Adrenal gland (tissue), 12 donors: ENCODE data around the gene DIAPH2. TPM values are rescaled to one million over a fixed set of nuclear protein-coding genes. Genes with fewer than 3 reads are reported as not detected.

Experiments used
- DNase-seq, 7 donors: peaks; one replicate each; pipeline ENCODE4 v3.0.0-alpha.2; 2019 to 2020
- H3K27ac ChIP-seq, 5 donors: fragments of 200-600 bp; sonication (generic) in 4 of 5; 1 replicate in 3 of 5; 2 replicates in 2 of 5; pipeline versions ENCODE4 v1.5.1 to v1.8.0; 2016 to 2020; ENCODE audit warnings: mild to moderate bottlenecking in 1 of 5
- H3K27me3 ChIP-seq: fragments of 200-600 bp; 2 replicates; pipeline ENCODE4 v1.8.0; 2021
- H3K36me3 ChIP-seq, 2 donors: fragments of 200-600 bp; replicated peaks in 1 of 2; 1 replicate in 1 of 2; 2 replicates in 1 of 2; pipeline versions ENCODE4 v1.5.1 to v1.8.0; 2018 to 2022
- H3K4me1 ChIP-seq, 2 donors: fragments of 200-600 bp; replicated peaks in 1 of 2; 1 replicate in 1 of 2; 2 replicates in 1 of 2; pipeline versions ENCODE4 v1.5.1 to v1.8.0; 2018 to 2021
- H3K4me3 ChIP-seq, 4 donors: fragments of 200-600 bp; sonication (generic) in 3 of 4; one replicate each; pipeline ENCODE4 v1.5.1; 2016 to 2018
- H3K9me3 ChIP-seq, 3 donors: fragments of 200-600 bp; sonication (generic) in 1 of 3; replicated peaks in 1 of 3; 1 replicate in 2 of 3; 2 replicates in 1 of 3; pipeline versions ENCODE4 v1.5.1 to v1.8.0; 2016 to 2021
- CTCF ChIP-seq, 6 experiments: fragments of 450-650 bp in 4 of 6; fragments of 200-600 bp in 2 of 6; sonication (generic) in 1 of 6; IDR thresholded peaks; 1 replicate in 5 of 6; 2 replicates in 1 of 6; pipeline versions ENCODE4 v1.5.1 to v1.8.0; 2016 to 2021; ENCODE audit warnings: antibody characterized with exemption in 6 of 6, mild to moderate bottlenecking in 2 of 6, moderate library complexity in 1 of 6
- POLR2A ChIP-seq, 2 donors: fragments of 450-650 bp; IDR thresholded peaks; one replicate each; pipeline ENCODE4 v1.6.1; 2017; ENCODE audit warnings: antibody characterized with exemption in 2 of 2, mild to moderate bottlenecking in 2 of 2, moderate library complexity in 1 of 2
- WGBS, 4 donors: extraction: QIAGEN DNeasy Blood & Tissue Kit in 2 of 4; methylation state at CpG; one replicate each; pipeline versions ENCODE4 v1.1.5 to v1.1.7; 2013 to 2017; 5-methylcytosine and 5-hydroxymethylcytosine counted together
- intact Hi-C, 2 donors: fragments of 100-400 bp; cut with DNase I; formaldehyde crosslinking; loops; one replicate each; pipeline versions ENCODE4 v1.14.1 to v1.15.0; 2022 to 2023
- polyA plus RNA-seq, 3 donors: library from polyadenylated mRNA; stranded (reverse); fragments of 200-250 nt in 2 of 3; fragments of 350-450 nt in 1 of 3; fragmentation: Illumina TruSeq in 1 of 3; extraction: RNeasy Lipid Tissue Mini Kit (QIAGEN cat#74804) in 1 of 3; gene quantifications; one replicate each; pipeline ENCODE4 v1.2.3, GENCODE V29; 2013 to 2014
- total RNA-seq, 9 donors: library from RNA; depleted of rRNA in 4 of 9; stranded (reverse); fragments of >200 nt in 4 of 9; fragments of 120-200 nt in 1 of 9; fragmentation: NEBNext Ultra II Directional in 1 of 9; extraction: Animal tissue kit (Norgen Biotek cat#: 25700) in 1 of 9; gene quantifications; one replicate each; pipeline versions ENCODE4 v1.1.0 to v1.2.4, GENCODE V29; 2013 to 2023
- donor health status: healthy with polysubstance abuse.
- donor health status: Bipolar disorder and iron deficiency.
- donor health status: DM: yes; HTN: yes; CAD: no.
- donor health status: DM: no; HTN: no; CAD: no.
- donor health status: DM: no; HTN: no; CAD: no.
- donor health status: DM: yes; HTN: yes; CAD: no.

Gene DIAPH2
- total and polyA plus RNA-seq, 12 donors = 3.2 to 33.3 (median 12.3) TPM

DNA sequence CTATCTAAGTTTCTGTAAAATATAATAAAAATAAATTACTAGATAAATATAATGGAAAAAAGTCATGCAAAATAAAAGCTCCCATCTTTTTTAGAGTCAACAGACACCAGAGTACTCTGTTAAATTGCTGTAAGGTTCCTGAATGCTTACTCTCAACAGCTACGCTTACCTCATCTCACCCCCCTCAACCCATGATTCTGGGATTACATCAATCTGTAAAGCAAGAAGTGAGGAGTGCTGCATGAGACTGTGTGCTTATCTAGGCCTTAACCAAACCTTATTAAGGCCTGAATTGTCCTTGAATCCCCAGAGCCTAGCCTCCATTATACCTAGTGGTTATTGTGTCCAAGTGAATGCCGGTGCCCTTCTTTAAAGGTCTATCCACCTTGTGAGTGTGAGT lies 934.9 kb downstream of the DIAPH2 start:
- Histone ChIP-seq H3K36me3 (no peaks in the 10 kb centered on the region), H3K4me1 (no peaks in the 10 kb centered on the region), H3K4me3 (no peak overlapping the region), H3K27me3 (peaks cover 12% of the 10 kb centered on the region), H3K9me3 (no peaks in the 10 kb centered on the region), H3K27ac (no peak overlapping the region)
- intact Hi-C loops = no loop called here
- TF ChIP-seq CTCF (IDR thresholded peaks at IDR 0.05) (no peak), POLR2A (IDR thresholded peaks at IDR 0.05) (no peak)
- DNase-seq = no peak
- WGBS, 4 donors = 89 to 95% (median 93%) methylated on average over 2 of the region's 2 CpGs

DNA sequence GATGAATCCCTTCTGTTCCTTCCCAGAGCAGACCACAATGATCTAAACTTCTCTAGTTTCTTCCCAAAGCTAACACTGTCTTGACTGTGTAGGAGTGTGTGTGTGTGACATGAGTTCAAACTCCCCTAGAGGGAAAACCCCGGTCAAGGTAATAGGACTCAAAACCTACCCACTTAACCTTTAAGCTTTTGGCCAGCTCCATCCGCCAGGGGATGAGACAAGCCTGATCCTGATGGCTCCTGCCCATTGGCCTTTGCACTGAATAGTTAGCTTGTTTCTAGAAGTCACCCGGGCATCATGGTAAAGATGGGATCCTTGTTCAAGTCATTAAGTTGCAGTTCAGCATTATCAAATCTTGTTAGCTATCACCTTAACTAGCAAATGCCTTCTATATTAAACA lies 937.5 kb downstream of the DIAPH2 start:
- Histone ChIP-seq H3K4me1 (no peaks in the 10 kb centered on the region), H3K36me3 (no peaks in the 10 kb centered on the region), H3K27me3 (peaks cover 9% of the 10 kb centered on the region), H3K9me3 (no peaks in the 10 kb centered on the region), H3K27ac (no peak overlapping the region), H3K4me3 (no peak overlapping the region)
- no peak for DNase-seq
- intact Hi-C loops = no loop called here
- 83 to 90% (median 87%) methylated on average over 3 of the region's 3 CpGs for WGBS, 4 donors
- TF ChIP-seq CTCF (IDR thresholded peaks at IDR 0.05) (no peak), POLR2A (IDR thresholded peaks at IDR 0.05) (no peak)

- no peak for TF ChIP-seq CTCF (IDR thresholded peaks at IDR 0.05)
- no peak for TF ChIP-seq POLR2A (IDR thresholded peaks at IDR 0.05)
- Histone ChIP-seq H3K36me3 (no peaks in the 10 kb centered on the region), H3K9me3 (no peaks in the 10 kb centered on the region), H3K4me3 (no peak overlapping the region), H3K27me3 (peaks cover 11% of the 10 kb centered on the region), H3K27ac (no peak overlapping the region), H3K4me1 (no peaks in the 10 kb centered on the region)
- WGBS, 4 donors = 73 to 100% (median 78%) methylated on average over 1 to 2 of the region's 2 CpGs
- no peak for DNase-seq
- intact Hi-C loops = no loop called here
These were observed 943.7 kb downstream of the DIAPH2 start for GRCh38 chrX:97628326-97628725.

- Histone ChIP-seq H3K27me3 (peaks cover 16% of the 10 kb centered on the region), H3K9me3 (no peaks in the 10 kb centered on the region), H3K4me1 (no peaks in the 10 kb centered on the region), H3K36me3 (no peaks in the 10 kb centered on the region), H3K27ac (no peak overlapping the region), H3K4me3 (no peak overlapping the region)
- TF ChIP-seq POLR2A (IDR thresholded peaks at IDR 0.05) = no peak
- TF ChIP-seq CTCF (IDR thresholded peaks at IDR 0.05) = no peak
- DNase-seq = no peak
- WGBS, 4 donors = 67 to 72% (median 71%) methylated on average over 6 of the region's 6 CpGs
- intact Hi-C loops = no loop called here
These were observed 944.4 kb downstream of the DIAPH2 start for GRCh38 chrX:97628807-97629596.
